ENCODE data around the gene MISP3. TPM values are rescaled to one million over a fixed set of nuclear protein-coding genes. Genes with fewer than 3 reads are reported as not detected.
A peak's percentile ranks its signal among the peaks of the same experiment; 100 is the strongest.
"Not testable (repeated sequence)": the region's sequence is repeated elsewhere in the genome, so short reads cannot be mapped to it uniquely, and the experiment has no call there.

MISP3 gene
- total RNA-seq, 1 experiment from 2014 or later = 0.81 TPM

- not testable (repeated sequence) for DNase-seq; H3K4me3 ChIP-seq; H3K4me1 ChIP-seq; H3K27me3 ChIP-seq; H3K36me3 ChIP-seq; H3K27ac ChIP-seq; H3K9me3 ChIP-seq (replicated peaks)
Measured at GRCh38 chr19:14047866-14048265, 24.7 kb upstream of the MISP3 start.

DNA sequence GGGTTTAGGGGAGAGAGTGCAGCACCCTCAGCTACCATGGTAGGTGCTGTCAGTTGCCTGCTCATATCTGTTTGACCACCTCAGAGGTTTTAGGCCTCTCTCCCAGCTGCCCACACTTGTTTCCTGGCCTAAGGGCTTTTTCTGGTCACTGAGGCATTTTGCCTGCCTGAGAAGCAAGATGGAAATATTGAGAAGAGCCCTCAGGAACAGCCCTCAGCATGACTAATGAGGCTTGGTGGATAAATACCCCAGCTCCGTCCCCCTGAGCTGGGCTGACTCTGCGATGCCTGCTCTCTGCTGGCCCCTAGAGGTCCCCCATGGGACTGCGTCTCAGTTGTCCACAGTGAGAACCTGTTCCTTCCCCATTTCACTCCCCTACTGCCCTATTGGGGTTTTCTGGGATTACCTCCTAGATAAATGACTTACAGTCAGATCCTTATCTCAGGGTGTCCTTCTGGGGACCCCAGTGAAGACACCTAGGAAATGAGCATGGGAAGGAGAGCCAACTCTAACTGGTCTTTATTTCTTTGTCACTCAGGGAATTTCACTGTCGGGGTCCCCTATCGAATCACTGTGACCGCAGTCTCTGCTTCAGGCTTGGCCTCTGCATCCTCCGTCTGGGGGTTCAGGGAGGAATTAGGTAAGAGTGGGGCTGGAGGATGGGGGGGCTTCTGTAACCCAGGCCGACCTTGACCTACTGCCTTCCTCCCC, 24.0 kb upstream of the MISP3 start:
- no peaks in the 10 kb centered on the region for H3K27me3 ChIP-seq
- H3K36me3 ChIP-seq = no peaks in the 10 kb centered on the region
- H3K4me1 ChIP-seq = no peaks in the 10 kb centered on the region
- H3K9me3 ChIP-seq (replicated peaks) = no peaks in the 10 kb centered on the region
- H3K27ac ChIP-seq = no peak overlapping the region
- peak; percentile 81 to 91 for DNase-seq
- H3K4me3 ChIP-seq = no peak overlapping the region

GRCh38 chr19:14050512-14050911, 22.1 kb upstream of the MISP3 start:
- H3K4me1 ChIP-seq = no peaks in the 10 kb centered on the region
- H3K27me3 ChIP-seq = no peaks in the 10 kb centered on the region
- no peaks in the 10 kb centered on the region for H3K9me3 ChIP-seq (replicated peaks)
- no peak overlapping the region for H3K4me3 ChIP-seq
- DNase-seq = no peak
- H3K27ac ChIP-seq = no peak overlapping the region
- no peaks in the 10 kb centered on the region for H3K36me3 ChIP-seq

- DNase-seq = not testable (repeated sequence)
Measured at GRCh38 chr19:14050961-14051360, 21.6 kb upstream of the MISP3 start.

DNA sequence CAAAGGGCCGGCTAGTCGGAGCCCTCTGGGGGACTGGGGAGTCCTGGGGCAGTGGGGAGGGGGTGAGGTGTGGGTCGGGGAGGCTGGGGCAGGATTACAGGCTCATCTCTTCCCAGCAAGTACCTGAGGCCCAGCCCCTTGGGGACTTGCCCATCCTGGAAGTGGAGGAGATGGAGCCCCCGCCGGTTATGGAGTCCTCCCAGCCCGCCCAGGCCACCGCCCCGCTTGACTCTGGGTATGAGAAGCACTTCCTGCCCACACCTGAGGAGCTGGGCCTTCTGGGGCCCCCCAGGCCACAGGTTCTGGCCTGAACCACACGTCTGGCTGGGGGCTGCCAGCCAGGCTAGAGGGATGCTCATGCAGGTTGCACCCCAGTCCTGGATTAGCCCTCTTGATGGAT, 20.6 kb upstream of the MISP3 start:
- no peaks in the 10 kb centered on the region for H3K4me1 ChIP-seq
- H3K9me3 ChIP-seq (replicated peaks) = no peaks in the 10 kb centered on the region
- H3K27me3 ChIP-seq = peaks cover 8% of the 10 kb centered on the region
- H3K36me3 ChIP-seq = no peaks in the 10 kb centered on the region
- no peak overlapping the region for H3K27ac ChIP-seq
- H3K4me3 ChIP-seq = no peak overlapping the region
- no peak for DNase-seq

More at GRCh38 chr19:14050961-14051360, 21.6 kb upstream of the MISP3 start:
- not testable (repeated sequence) for H3K4me3 ChIP-seq; H3K36me3 ChIP-seq; H3K27me3 ChIP-seq; H3K9me3 ChIP-seq (replicated peaks); H3K4me1 ChIP-seq; H3K27ac ChIP-seq

DNA sequence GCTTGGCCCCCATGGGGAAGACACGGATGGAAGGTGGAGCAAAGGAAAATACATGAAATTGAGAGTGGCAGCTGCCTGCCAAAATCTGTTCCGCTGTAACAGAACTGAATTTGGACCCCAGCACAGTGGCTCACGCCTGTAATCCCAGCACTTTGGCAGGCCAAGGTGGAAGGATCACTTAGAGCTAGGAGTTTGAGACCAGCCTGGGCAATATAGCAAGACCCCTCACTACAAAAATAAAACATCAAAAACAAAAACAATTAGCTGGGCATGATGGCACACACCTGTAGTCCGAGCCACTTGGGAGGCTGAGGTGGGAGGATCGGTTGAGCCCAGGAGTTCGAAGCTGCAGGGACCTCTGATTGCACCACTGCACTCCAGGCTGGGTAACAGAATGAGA, 20.1 kb upstream of the MISP3 start:
- H3K4me1 ChIP-seq = no peaks in the 10 kb centered on the region
- no peaks in the 10 kb centered on the region for H3K9me3 ChIP-seq (replicated peaks)
- H3K36me3 ChIP-seq = no peaks in the 10 kb centered on the region
- no peak overlapping the region for H3K27ac ChIP-seq
- no peak overlapping the region for H3K4me3 ChIP-seq
- no peak for DNase-seq
- peaks cover 8% of the 10 kb centered on the region for H3K27me3 ChIP-seq

DNA sequence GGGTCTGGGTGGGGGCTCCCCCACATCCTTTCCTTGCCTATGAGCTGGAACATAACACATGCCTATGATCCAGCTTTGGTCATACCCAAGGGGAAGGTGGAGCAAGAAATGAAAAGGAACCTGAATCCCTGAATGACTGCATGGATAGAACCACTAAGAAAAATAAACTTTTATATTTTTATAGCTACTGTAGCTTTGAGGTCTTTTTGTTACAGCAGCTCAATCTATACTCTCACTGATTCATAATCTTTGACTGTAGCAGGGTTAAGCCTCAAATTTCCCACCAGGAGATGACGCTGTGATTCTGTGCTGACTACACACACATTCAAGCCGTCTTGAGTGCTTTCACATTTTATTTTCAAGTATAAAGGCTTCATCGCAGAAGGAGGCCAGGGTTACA, 19.6 kb upstream of the MISP3 start:
- no peaks in the 10 kb centered on the region for H3K36me3 ChIP-seq
- no peak overlapping the region for H3K4me3 ChIP-seq
- no peak overlapping the region for H3K27ac ChIP-seq
- H3K9me3 ChIP-seq (replicated peaks) = no peaks in the 10 kb centered on the region
- peaks cover 12% of the 10 kb centered on the region for H3K27me3 ChIP-seq
- no peak for DNase-seq
- no peaks in the 10 kb centered on the region for H3K4me1 ChIP-seq

GRCh38 chr19:14053500-14053899, 19.1 kb upstream of the MISP3 start:
- no peak for DNase-seq
- Histone ChIP-seq H3K36me3 (no peaks in the 10 kb centered on the region), H3K27me3 (peaks cover 15% of the 10 kb centered on the region)

DNA sequence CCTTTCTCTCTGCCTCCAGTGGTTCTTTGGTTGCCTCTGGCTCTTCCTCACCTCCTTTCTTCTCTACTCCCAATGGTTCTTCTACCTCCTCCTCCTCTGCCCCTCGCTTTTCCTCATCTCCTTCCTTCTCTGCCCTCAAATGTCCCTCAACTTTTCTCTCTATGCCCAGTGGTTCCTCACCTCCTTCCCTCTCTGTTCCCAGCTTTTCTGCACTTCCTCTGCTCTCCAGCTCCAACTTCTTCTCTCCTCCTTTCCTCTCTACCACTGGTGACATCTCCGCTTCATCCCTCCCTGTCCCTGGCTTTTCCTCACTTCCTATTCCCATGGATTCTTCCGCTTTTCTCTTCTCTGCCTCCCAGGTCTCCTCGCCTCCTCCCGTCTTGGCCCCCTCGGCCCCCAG, 18.5 kb upstream of the MISP3 start:
- H3K36me3 ChIP-seq = no peaks in the 10 kb centered on the region
- H3K27ac ChIP-seq = no peak overlapping the region
- H3K9me3 ChIP-seq (replicated peaks) = no peaks in the 10 kb centered on the region
- peaks cover 20% of the 10 kb centered on the region for H3K27me3 ChIP-seq
- H3K4me1 ChIP-seq = no peaks in the 10 kb centered on the region; the same call in 1 of the 2 replicates
- no peak for DNase-seq
- H3K4me3 ChIP-seq = no peak overlapping the region

More at GRCh38 chr19:14053500-14053899, 19.1 kb upstream of the MISP3 start:
- Histone ChIP-seq H3K27ac (no peak overlapping the region), H3K9me3 (replicated peaks) (no peaks in the 10 kb centered on the region), H3K4me1 (no peaks in the 10 kb centered on the region; the same call in 1 of the 2 replicates), H3K4me3 (no peak overlapping the region)

DNA sequence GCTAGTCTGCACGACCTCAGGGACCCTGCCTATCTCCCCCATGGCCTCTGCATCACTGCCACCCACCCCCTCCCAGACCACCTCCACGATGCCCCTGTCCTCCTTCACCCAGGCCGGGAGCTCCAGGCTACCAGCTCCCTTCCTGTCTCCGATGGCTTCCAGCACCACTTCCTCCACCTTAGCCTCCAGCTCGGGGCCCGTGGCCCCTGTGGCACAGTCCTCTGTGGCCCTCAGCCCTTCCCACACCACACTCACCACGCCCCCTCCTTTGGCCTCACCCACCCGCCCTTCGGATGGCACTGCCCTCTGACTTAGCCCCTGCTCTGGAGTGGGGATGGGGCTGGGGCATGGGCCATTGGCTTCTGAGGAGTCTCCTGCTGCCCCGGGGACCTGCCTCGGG, 17.9 kb upstream of the MISP3 start:
- DNase-seq = no peak
- Histone ChIP-seq H3K27ac (no peak overlapping the region), H3K27me3 (peaks cover 25% of the 10 kb centered on the region)

DNA sequence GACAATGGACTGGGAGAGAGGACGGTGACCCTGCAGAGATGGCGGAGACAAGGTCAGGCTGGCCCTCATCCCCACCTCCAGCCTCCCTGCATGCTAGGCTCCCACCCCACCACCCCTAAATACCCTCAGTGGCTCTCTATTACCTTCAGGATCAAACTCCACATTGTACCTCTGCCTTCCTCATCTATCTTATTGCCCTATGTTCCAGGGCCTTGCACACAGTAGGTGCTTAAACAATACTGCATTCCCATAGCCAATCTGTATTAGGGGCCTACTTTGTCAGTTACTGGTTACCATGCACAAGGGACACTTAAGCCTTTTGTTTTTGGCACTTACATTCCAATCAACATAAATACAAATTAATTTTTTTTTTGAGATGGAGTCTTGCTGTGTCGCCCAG, 17.2 kb upstream of the MISP3 start:
- DNase-seq = no peak
- Histone ChIP-seq H3K4me3 (no peak overlapping the region), H3K36me3 (no peaks in the 10 kb centered on the region), H3K9me3 (replicated peaks) (no peaks in the 10 kb centered on the region), H3K27ac (no peak overlapping the region), H3K27me3 (peaks cover 25% of the 10 kb centered on the region), H3K4me1 (no peaks in the 10 kb centered on the region; the same call in 1 of the 2 replicates)

More for the DNA sequence above, 17.9 kb upstream of the MISP3 start:
- H3K4me3 ChIP-seq = no peak overlapping the region
- H3K36me3 ChIP-seq = no peaks in the 10 kb centered on the region
- H3K9me3 ChIP-seq (replicated peaks) = no peaks in the 10 kb centered on the region
- no peaks in the 10 kb centered on the region; the same call in 1 of the 2 replicates for H3K4me1 ChIP-seq

DNA sequence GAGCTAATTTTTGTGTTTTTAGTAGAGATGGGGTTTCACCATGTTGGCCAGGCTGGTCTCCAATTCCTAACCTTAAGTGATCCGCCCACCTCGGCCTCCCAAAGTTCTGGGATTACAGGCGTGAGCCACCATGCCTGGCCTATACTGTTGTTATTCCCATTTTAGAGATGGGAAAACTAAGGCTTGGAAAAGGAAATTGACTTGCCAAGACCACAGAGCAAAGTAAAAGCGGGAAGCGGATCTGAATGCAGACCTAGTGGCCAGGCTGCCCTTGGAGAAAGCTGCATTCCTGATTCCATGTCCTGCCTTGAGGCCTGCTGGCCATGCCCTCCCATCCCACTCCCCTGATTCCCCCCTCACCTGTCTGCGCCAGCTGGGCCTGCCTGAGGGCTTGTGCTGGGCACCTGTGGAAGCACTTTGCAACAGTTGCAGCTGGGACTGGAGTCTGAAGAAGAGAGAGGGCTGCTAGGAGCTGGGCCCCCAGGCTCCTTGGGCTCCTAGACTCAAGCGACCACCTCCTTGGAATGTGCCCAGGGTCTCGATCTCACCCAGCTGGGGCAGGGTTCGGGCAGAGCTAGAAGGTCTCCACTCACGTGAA, 16.4 kb upstream of the MISP3 start:
- no peak for DNase-seq
- no peak overlapping the region for H3K4me3 ChIP-seq
- H3K4me1 ChIP-seq = no peaks in the 10 kb centered on the region; the same call in 1 of the 2 replicates
- H3K9me3 ChIP-seq (replicated peaks) = no peaks in the 10 kb centered on the region
- peaks cover 25% of the 10 kb centered on the region for H3K27me3 ChIP-seq
- H3K27ac ChIP-seq = no peak overlapping the region
- H3K36me3 ChIP-seq = no peaks in the 10 kb centered on the region

GRCh38 chr19:14056741-14057356, 15.7 kb upstream of the MISP3 start:
- no peak overlapping the region for H3K27ac ChIP-seq
- no peaks in the 10 kb centered on the region; the same call in 1 of the 2 replicates for H3K4me1 ChIP-seq
- DNase-seq = no peak
- no peaks in the 10 kb centered on the region for H3K36me3 ChIP-seq
- peaks cover 25% of the 10 kb centered on the region for H3K27me3 ChIP-seq
- peak overlapping the region; percentile 47 for H3K4me3 ChIP-seq
- H3K9me3 ChIP-seq (replicated peaks) = no peaks in the 10 kb centered on the region

- Histone ChIP-seq H3K27me3 (peaks cover 25% of the 10 kb centered on the region), H3K27ac (no peak overlapping the region), H3K9me3 (replicated peaks) (no peaks in the 10 kb centered on the region), H3K4me3 (peak overlapping the region; percentile 47; the same call in 1 of the 2 replicates), H3K4me1 (no peaks in the 10 kb centered on the region; the same call in 1 of the 2 replicates), H3K36me3 (no peaks in the 10 kb centered on the region)
- DNase-seq = no peak
Measured at GRCh38 chr19:14058182-14059092, 14.1 kb upstream of the MISP3 start.

Data from SJCRH30 (cell line).